Measurements from ENCODE around the gene PLS1.
"Not testable (repeated sequence)": the region's sequence is repeated elsewhere in the genome, so short reads cannot be mapped to it uniquely, and the experiment has no call there.

Gene PLS1

DNA sequence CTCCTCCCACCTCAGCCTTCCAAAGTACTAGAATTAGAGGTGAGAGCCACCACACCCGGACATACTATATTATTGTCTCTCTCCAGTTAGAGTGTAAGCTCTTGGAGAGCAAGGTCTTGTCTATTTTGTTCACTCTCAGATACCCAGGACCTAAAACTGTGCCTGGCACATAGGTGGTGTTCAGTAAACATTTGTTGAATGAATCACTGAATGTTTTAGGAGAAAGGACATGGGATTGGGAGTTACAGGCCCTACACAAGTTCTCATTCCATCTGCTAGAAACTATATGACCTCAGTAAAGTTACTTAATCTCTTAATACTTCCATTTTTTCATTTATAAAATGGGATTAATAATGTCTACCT is 16.2 kb upstream of the PLS1 start:
- in situ Hi-C loops (cut with MboI; ENCODE audit: low sequenced_read_pairs, unreplicated experiment), result no loop called here

DNA sequence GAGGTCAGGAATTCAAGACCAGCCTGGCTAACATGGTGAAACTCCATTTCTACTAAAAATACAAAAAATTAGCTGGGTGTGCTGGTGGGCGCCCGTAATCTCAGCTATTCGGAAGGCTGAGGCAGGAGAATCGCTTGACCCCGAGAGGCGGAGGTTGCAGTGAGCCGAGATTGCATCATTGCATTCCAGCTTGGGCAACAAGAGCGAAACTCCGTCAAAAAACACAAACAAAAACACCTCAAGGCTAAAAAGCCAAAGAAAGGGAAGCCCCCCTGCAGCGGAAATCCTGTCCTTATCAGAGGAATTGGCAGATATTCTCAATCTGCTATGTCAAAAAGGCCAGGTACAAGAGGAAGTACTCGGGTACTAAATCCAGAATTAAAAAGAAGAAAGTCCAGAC is 15.1 kb upstream of the PLS1 start:
- DNase-seq (ENCODE audit: low spot score); in situ Hi-C loops (cut with MboI; ENCODE audit: low sequenced_read_pairs, unreplicated experiment): not testable (repeated sequence)

More for the DNA sequence above, 16.2 kb upstream of the PLS1 start:
- no peak for DNase-seq (ENCODE audit: low spot score)
- TF ChIP-seq, protein P1, sequence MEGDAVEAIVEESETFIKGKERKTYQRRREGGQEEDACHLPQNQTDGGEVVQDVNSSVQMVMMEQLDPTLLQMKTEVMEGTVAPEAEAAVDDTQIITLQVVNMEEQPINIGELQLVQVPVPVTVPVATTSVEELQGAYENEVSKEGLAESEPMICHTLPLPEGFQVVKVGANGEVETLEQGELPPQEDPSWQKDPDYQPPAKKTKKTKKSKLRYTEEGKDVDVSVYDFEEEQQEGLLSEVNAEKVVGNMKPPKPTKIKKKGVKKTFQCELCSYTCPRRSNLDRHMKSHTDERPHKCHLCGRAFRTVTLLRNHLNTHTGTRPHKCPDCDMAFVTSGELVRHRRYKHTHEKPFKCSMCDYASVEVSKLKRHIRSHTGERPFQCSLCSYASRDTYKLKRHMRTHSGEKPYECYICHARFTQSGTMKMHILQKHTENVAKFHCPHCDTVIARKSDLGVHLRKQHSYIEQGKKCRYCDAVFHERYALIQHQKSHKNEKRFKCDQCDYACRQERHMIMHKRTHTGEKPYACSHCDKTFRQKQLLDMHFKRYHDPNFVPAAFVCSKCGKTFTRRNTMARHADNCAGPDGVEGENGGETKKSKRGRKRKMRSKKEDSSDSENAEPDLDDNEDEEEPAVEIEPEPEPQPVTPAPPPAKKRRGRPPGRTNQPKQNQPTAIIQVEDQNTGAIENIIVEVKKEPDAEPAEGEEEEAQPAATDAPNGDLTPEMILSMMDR (IDR thresholded peaks at IDR 0.05; ENCODE audit: borderline replicate concordance, control extremely low read depth, extremely low read depth, insufficient read depth, missing control alignments), result no peak

DNA sequence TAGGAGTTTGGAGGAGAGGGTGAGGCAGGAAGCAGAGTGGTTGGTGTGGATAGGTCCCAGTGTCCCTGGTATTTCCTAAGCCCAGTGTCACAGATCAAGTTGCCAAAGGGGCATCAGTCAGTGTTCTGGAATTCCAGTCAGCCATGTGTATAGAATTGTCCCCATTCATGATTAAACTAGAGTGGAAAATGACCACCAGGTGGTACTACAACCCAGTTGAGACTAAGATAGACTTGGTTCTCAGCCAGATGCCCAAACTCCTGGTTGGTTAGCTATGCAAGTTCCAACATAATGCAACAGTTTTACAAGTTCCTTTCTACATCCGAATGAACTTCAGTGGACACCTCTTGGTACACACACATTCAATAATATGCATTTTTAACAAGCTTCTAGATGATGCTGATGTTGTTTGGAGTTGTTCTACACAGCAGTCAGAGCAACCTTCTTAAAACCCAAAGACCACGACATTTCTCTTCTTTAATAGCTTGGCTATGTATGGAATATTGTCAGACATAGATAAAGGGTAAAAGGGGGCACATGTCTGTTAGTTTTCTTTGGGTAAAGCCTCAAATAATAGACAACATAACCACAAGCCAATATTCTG is 9.3 kb upstream of the PLS1 start:
- DNase-seq (ENCODE audit: low spot score), result no peak
- in situ Hi-C loops (cut with MboI; ENCODE audit: low sequenced_read_pairs, unreplicated experiment), result no loop called here
- TF ChIP-seq, protein P1 (IDR thresholded peaks at IDR 0.05; ENCODE audit: borderline replicate concordance, control extremely low read depth, extremely low read depth, insufficient read depth, missing control alignments), result peak; percentile 24

DNA sequence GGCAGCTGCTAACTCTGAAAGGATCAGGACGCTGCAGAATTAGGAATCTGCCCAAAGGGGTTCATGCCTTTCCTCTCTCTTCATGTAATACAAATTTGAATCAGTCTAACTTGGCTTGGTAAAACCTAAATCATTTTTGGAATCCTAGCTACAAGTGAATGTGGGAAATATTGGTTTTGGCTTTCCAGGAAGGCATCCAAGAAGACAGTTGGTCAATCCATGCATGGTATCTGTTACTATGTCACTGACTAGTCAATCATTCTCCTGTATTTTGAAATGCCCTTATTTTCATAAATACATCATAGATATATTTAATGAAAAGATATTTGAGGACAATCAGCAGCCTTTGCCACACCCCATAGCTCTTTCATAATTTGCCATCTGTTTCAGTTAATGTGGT is 7.5 kb upstream of the PLS1 start:
- DNase-seq (ENCODE audit: low spot score), result no peak
- in situ Hi-C loops (cut with MboI; ENCODE audit: low sequenced_read_pairs, unreplicated experiment), result no loop called here
- TF ChIP-seq, protein P1 (IDR thresholded peaks at IDR 0.05; ENCODE audit: borderline replicate concordance, control extremely low read depth, extremely low read depth, insufficient read depth, missing control alignments), result no peak

DNA sequence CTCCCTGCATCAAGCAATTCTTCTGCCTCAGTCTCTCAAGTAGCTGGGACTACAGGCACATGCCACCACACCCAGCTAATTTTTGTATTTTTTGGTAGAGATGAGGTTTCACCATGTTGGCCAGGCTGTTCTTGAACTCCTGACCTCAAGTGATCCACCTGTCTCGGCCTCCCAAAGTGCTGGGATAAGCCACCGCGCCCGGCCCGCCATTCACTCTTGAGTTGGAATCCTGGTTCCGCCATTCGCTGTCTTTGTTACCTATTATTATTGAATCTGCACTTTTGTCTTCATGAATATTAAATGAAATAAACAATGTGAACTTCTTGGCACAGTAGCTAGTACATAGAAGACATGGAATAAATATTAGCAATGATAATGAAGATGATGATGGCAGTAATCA is 3.9 kb upstream of the PLS1 start:
- in situ Hi-C loops (cut with MboI; ENCODE audit: low sequenced_read_pairs, unreplicated experiment); DNase-seq (ENCODE audit: low spot score): not testable (repeated sequence)

DNA sequence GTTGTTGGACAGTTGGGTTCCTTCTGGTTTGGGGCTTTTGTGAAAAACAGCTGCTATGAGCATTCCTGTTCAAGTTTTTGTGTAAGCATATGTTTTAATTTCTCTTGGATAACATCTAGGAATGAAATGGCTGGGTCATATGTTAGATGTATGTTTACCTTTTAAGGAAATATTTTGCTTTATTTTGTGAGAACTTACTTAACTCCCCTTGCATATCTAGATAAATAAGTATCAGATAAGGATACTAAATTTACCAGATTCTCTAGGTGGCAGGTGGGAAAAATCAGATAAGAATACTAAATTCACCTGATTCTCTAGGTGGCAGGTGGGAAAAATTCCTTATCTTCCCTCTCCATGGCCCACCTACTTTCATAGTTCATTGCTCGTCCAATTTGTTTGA is 1.1 kb upstream of the PLS1 start:
- TF ChIP-seq, protein P1 (IDR thresholded peaks at IDR 0.05; ENCODE audit: borderline replicate concordance, control extremely low read depth, extremely low read depth, insufficient read depth, missing control alignments), result no peak
- in situ Hi-C loops (cut with MboI; ENCODE audit: low sequenced_read_pairs, unreplicated experiment), result no loop called here
- DNase-seq (ENCODE audit: low spot score), result no peak

DNA sequence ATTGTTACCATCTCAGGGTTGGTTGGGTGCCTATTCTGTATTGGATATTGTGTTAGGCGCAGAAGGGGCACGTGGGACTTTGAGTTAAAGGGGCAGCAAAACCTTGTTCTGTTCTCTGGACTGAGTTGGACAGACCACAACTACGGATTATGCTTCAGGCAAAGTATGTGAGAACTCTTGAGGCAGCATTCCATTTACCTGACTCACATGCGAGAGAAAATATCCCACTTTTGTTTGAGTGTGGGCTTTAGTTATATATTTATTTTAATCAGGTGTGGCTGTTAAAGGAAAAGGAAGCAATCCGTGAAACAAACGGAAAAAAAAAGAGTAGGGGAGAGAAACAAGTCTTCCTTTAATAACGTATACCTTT is 627 bp upstream of the PLS1 start:
- DNase-seq (ENCODE audit: low spot score), result no peak
- TF ChIP-seq, protein P1 (IDR thresholded peaks at IDR 0.05; ENCODE audit: borderline replicate concordance, control extremely low read depth, extremely low read depth, insufficient read depth, missing control alignments), result no peak
- in situ Hi-C loops (cut with MboI; ENCODE audit: low sequenced_read_pairs, unreplicated experiment), result no loop called here

DNA sequence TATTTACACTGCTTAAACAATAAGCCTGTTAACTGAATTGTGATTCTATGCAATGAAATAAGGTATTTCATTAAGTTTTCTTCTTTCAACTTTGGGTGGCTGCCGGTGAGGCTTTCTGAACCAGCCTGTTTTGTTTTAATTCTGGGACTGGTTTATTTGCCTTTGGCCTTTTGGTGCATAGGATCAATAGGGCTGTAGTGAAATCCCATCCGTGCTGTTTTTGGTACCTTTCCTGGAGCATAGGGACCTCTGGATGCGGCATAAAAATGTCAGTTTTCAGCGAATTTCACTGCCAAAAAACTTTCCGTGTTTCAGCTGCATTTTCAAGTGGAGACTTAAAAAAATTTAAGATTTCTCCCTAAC is 514 bp downstream of the PLS1 start:
- TF ChIP-seq, protein P1 (IDR thresholded peaks at IDR 0.05; ENCODE audit: borderline replicate concordance, control extremely low read depth, extremely low read depth, insufficient read depth, missing control alignments), result no peak
- in situ Hi-C loops (cut with MboI; ENCODE audit: low sequenced_read_pairs, unreplicated experiment), result no loop called here
- no peak for DNase-seq (ENCODE audit: low spot score)

Measured in GM13976 (cell line).